Mesendoderm (in vitro differentiated cells): Measurements from ENCODE around the gene GPR35.

Experiments used
- DNase-seq: peaks from one replicate; pipeline ENCODE4 v3.0.0; 2013
- H2AK5ac ChIP-seq: 2 replicates; pipeline ENCODE4 v1.6.1; 2013; ENCODE audit warnings: low read length, inconsistent platforms
- H2BK120ac ChIP-seq: 2 replicates; pipeline ENCODE4 v1.6.1; 2013; ENCODE audit warnings: low read depth, mild to moderate bottlenecking, low read length, moderate library complexity, mixed read lengths
- H2BK15ac ChIP-seq: replicated peaks from 2 replicates; pipeline ENCODE4 v1.6.1; 2013; ENCODE audit warnings: low read depth, mild to moderate bottlenecking, moderate library complexity
- H2BK5ac ChIP-seq: 2 replicates; pipeline ENCODE4 v1.6.1; 2013; ENCODE audit warnings: low read length, inconsistent platforms
- H3K18ac ChIP-seq: 2 replicates; pipeline ENCODE4 v1.6.1; 2013; ENCODE audit warnings: mild to moderate bottlenecking, low read length, mixed read lengths
- H3K23ac ChIP-seq: one replicate; pipeline ENCODE4 v1.6.1; 2013; ENCODE audit warnings: low read length
- H3K27ac ChIP-seq: 2 replicates; pipeline ENCODE4 v1.5.1; 2013; ENCODE audit warnings: low read depth, mild to moderate bottlenecking, inconsistent platforms, low read length, moderate library complexity
- H3K27me3 ChIP-seq: 2 replicates; pipeline ENCODE4 v1.6.1; 2013; ENCODE audit warnings: low read length, control low read depth, mild to moderate bottlenecking, inconsistent platforms; ENCODE audit not compliant: insufficient read depth, poor library complexity
- H3K36me3 ChIP-seq: 2 replicates; pipeline ENCODE4 v1.6.1; 2013; ENCODE audit warnings: low read length, inconsistent platforms; ENCODE audit not compliant: control insufficient read depth, insufficient read depth
- H3K4ac ChIP-seq: one replicate; pipeline ENCODE4 v1.6.1; 2013; ENCODE audit warnings: low read depth, mild to moderate bottlenecking, low read length, moderate library complexity
- H3K4me1 ChIP-seq: 2 replicates; pipeline ENCODE4 v1.6.1; 2013; ENCODE audit warnings: low read depth, low read length, inconsistent platforms; ENCODE audit not compliant: control insufficient read depth
- H3K4me2 ChIP-seq: 2 replicates; pipeline ENCODE4 v1.6.1; 2013; ENCODE audit warnings: low read length
- H3K4me3 ChIP-seq: 2 replicates; pipeline ENCODE4 v1.5.1; 2013; ENCODE audit warnings: mild to moderate bottlenecking, low read length
- H3K56ac ChIP-seq: one replicate; pipeline ENCODE4 v1.6.1; 2013; ENCODE audit warnings: low read length
- H3K79me1 ChIP-seq: 2 replicates; pipeline ENCODE4 v1.6.1; 2013; ENCODE audit warnings: low read length, inconsistent platforms
- H3K79me2 ChIP-seq: 2 replicates; pipeline ENCODE4 v1.6.1; 2013; ENCODE audit warnings: mild to moderate bottlenecking, low read length; ENCODE audit not compliant: control insufficient read depth, insufficient read depth
- H3K9ac ChIP-seq: 2 replicates; pipeline ENCODE4 v1.6.1; 2013; ENCODE audit warnings: low read length, inconsistent platforms
- H4K5ac ChIP-seq: one replicate; pipeline ENCODE4 v1.6.1; 2013; ENCODE audit warnings: low read length
- H4K8ac ChIP-seq: one replicate; pipeline ENCODE4 v1.6.1; 2013; ENCODE audit warnings: low read depth, mild to moderate bottlenecking, control low read depth, low read length, moderate library complexity
- WGBS: extraction: QIAGEN DNeasy Blood & Tissue Kit; methylation state at CpG from one replicate; pipeline ENCODE4 v1.1.7; 2013; ENCODE audit warnings: low lambda C conversion rate, missing lambda C conversion rate; ENCODE audit not compliant: insufficient coverage; ENCODE audit errors: extremely low coverage; 5-methylcytosine and 5-hydroxymethylcytosine counted together

Gene GPR35

GRCh38 chr2:240629619-240629967 lies 4.3 kb downstream of the GPR35 start:
- Histone ChIP-seq H3K36me3 (no peaks in the 10 kb centered on the region), H3K27ac (no peak overlapping the region), H3K9ac (no peak overlapping the region), H3K27me3 (no peaks in the 10 kb centered on the region), H2BK15ac (no peak overlapping the region), H3K4me2 (no peak overlapping the region), H2BK120ac (no peak overlapping the region), H3K23ac (no peak overlapping the region), H2AK5ac (no peak overlapping the region), H3K4ac (no peak overlapping the region), H3K56ac (no peak overlapping the region), H4K5ac (no peak overlapping the region), H3K79me2 (no peaks in the 10 kb centered on the region), H3K18ac (no peak overlapping the region), H3K4me1 (no peaks in the 10 kb centered on the region), H4K8ac (no peak overlapping the region), H3K79me1 (no peaks in the 10 kb centered on the region), H3K4me3 (no peak overlapping the region), H2BK5ac (no peak overlapping the region)
- WGBS: no CpG with 5 or more reads among the region's 5 CpGs
- no peak for DNase-seq

GRCh38 chr2:240629968-240630770 lies 4.9 kb downstream of the GPR35 start:
- no CpG with 5 or more reads among the region's 50 CpGs for WGBS
- Histone ChIP-seq H3K4me2 (no peak overlapping the region), H3K27me3 (no peaks in the 10 kb centered on the region), H3K23ac (no peak overlapping the region), H2BK5ac (no peak overlapping the region), H2BK120ac (no peak overlapping the region), H2AK5ac (no peak overlapping the region), H3K18ac (no peak overlapping the region), H4K8ac (no peak overlapping the region), H3K79me2 (no peaks in the 10 kb centered on the region), H3K9ac (no peak overlapping the region), H3K79me1 (no peaks in the 10 kb centered on the region), H3K4me3 (no peak overlapping the region), H3K27ac (no peak overlapping the region), H4K5ac (no peak overlapping the region), H3K4me1 (no peaks in the 10 kb centered on the region), H3K36me3 (no peaks in the 10 kb centered on the region), H3K4ac (no peak overlapping the region), H2BK15ac (no peak overlapping the region), H3K56ac (no peak overlapping the region)
- DNase-seq: no peak

DNA sequence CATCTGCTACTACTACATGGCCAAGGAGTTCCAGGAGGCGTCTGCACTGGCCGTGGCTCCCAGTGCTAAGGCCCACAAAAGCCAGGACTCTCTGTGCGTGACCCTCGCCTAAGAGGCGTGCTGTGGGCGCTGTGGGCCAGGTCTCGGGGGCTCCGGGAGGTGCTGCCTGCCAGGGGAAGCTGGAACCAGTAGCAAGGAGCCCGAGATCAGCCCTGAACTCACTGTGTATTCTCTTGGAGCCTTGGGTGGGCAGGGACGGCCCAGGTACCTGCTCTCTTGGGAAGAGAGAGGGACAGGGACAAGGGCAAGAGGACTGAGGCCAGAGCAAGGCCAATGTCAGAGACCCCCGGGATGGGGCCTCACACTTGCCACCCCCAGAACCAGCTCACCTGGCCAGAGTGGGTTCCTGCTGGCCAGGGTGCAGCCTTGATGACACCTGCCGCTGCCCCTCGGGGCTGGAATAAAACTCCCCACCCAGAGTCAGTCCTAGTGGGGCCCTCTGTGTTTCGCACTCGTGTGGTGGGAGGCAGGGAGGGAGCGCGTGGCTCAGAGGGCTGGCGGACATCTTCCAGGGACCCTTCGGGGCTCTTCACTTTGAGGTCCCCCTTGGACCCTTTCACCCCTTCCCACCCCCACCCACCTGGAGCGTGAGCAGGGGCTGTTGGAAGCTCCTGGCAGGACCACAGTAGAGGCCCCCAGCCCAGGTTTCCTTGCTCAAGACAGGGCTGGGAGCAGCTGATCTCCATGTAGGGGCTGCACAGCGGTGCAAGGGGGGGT lies 5.7 kb downstream of the GPR35 start:
- Histone ChIP-seq H4K5ac (no peak overlapping the region), H2BK5ac (no peak overlapping the region)
- DNase-seq: no peak

DNA sequence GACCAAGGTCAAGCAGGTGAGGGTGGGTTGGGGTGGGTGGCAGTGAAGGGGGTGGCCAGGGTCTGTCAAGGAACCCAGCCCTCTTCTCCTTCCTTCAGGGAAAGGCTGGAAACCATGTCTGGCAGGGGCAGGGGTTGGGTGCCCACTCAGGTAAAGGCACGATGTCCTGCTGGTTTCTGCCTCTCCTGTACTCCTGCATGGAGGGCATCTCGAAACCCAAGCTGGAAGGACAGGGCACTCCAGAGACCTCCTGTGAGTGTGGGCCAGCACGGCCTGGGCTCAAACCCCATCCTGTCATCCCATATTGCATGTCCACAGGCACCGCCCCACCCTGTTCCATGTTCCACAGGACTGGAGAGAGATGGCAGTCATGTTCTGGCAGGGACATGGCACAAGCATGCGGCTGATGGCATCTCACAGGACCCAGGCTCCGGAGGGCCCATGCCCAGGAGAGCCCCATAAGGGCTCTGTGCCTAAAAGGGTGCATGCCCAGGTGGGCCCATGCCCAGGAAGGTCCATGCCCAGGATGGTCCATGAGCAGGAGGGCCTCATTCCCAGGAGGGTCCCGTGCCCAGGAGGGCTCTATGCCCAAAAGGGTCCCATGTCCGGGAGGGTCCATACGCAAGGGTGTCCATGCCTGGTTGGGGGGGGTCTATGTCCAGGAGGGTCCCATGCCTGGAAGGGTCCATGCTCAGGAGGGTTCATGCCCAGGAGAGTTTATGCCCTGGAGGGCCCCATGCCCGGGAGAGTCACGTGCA lies 6.4 kb downstream of the GPR35 start:
- no CpG with 5 or more reads among the region's 11 CpGs for WGBS
- no peak overlapping the region for H3K4ac ChIP-seq
- no peak for DNase-seq
- no peak overlapping the region for H3K56ac ChIP-seq
- H3K23ac ChIP-seq: no peak overlapping the region
- no peak overlapping the region for H4K5ac ChIP-seq
- H3K36me3 ChIP-seq: no peaks in the 10 kb centered on the region
- H2BK5ac ChIP-seq: no peak overlapping the region
- no peak overlapping the region for H3K4me2 ChIP-seq
- H2BK15ac ChIP-seq: no peak overlapping the region
- no peaks in the 10 kb centered on the region for H3K79me1 ChIP-seq
- no peak overlapping the region for H2BK120ac ChIP-seq
- no peaks in the 10 kb centered on the region for H3K27me3 ChIP-seq
- no peak overlapping the region for H3K9ac ChIP-seq
- no peak overlapping the region for H3K27ac ChIP-seq
- H3K79me2 ChIP-seq: no peaks in the 10 kb centered on the region
- H3K4me1 ChIP-seq: no peaks in the 10 kb centered on the region
- H3K18ac ChIP-seq: no peak overlapping the region
- H2AK5ac ChIP-seq: no peak overlapping the region
- H3K4me3 ChIP-seq: no peak overlapping the region
- H4K8ac ChIP-seq: no peak overlapping the region

More for the DNA sequence above, 5.7 kb downstream of the GPR35 start:
- no peaks in the 10 kb centered on the region for H3K79me1 ChIP-seq
- no peak overlapping the region for H4K8ac ChIP-seq
- no peak overlapping the region for H3K18ac ChIP-seq
- H3K36me3 ChIP-seq: no peaks in the 10 kb centered on the region
- H3K9ac ChIP-seq: no peak overlapping the region
- no peak overlapping the region for H3K23ac ChIP-seq
- H2AK5ac ChIP-seq: no peak overlapping the region
- H2BK120ac ChIP-seq: no peak overlapping the region
- no CpG with 5 or more reads among the region's 21 CpGs for WGBS
- no peak overlapping the region for H3K56ac ChIP-seq
- H3K79me2 ChIP-seq: no peaks in the 10 kb centered on the region
- H3K4ac ChIP-seq: no peak overlapping the region
- no peak overlapping the region for H2BK15ac ChIP-seq
- H3K4me1 ChIP-seq: no peaks in the 10 kb centered on the region
- H3K4me2 ChIP-seq: no peak overlapping the region
- no peak overlapping the region for H3K27ac ChIP-seq
- no peak overlapping the region for H3K4me3 ChIP-seq
- no peaks in the 10 kb centered on the region for H3K27me3 ChIP-seq

DNA sequence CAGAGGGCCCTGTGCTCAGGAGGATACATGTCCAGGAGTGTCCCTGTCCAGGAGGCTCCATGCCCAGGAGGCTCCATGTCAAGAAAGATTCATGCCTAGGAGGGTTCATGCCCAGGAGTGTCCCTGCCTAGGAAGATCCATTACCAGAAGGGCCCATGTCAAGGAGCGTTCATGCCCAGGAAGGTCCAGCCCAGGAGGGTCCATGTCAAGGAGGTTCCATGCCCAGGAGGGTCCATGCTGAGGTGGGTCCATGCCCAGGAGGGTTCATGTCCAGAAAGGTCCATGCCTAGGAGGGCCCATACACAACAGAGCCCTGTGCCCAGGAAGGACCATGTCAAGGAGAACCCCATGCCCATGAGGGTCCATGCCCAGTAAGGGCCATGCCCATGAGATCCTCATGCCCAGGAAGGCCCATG lies 7.0 kb downstream of the GPR35 start:
- H4K8ac ChIP-seq: no peak overlapping the region
- H3K23ac ChIP-seq: no peak overlapping the region
- no peak overlapping the region for H4K5ac ChIP-seq
- H3K9ac ChIP-seq: no peak overlapping the region
- no peak overlapping the region for H3K56ac ChIP-seq
- no peak overlapping the region for H3K27ac ChIP-seq
- H3K4me3 ChIP-seq: no peak overlapping the region
- H3K27me3 ChIP-seq: no peaks in the 10 kb centered on the region
- DNase-seq: no peak
- no CpG with 5 or more reads among the region's 1 CpG for WGBS
- no peak overlapping the region for H2BK15ac ChIP-seq
- H3K79me1 ChIP-seq: no peaks in the 10 kb centered on the region
- H3K4ac ChIP-seq: no peak overlapping the region
- H3K4me2 ChIP-seq: no peak overlapping the region
- H2BK5ac ChIP-seq: no peak overlapping the region
- no peaks in the 10 kb centered on the region for H3K79me2 ChIP-seq
- no peaks in the 10 kb centered on the region for H3K36me3 ChIP-seq
- H3K18ac ChIP-seq: no peak overlapping the region
- H2AK5ac ChIP-seq: no peak overlapping the region
- H2BK120ac ChIP-seq: no peak overlapping the region
- no peaks in the 10 kb centered on the region for H3K4me1 ChIP-seq
